NCI-H2196 (cell line): ENCODE results near the gene AAMP.

Source experiments
- DNase-seq: peaks from one replicate; lab custom pipeline; 2025; ENCODE audit not compliant: unreplicated experiment; lab: John Stamatoyannopoulos, UW

The AAMP gene

GRCh38 chr2:218228366-218229090 lies 41.4 kb downstream of the AAMP start:
- no peak for DNase-seq

GRCh38 chr2:218226903-218227302 lies 43.0 kb downstream of the AAMP start:
- DNase-seq = no peak

- DNase-seq = no peak
These were observed 45.8 kb downstream of the AAMP start for GRCh38 chr2:218224186-218224585.

GRCh38 chr2:218223046-218223445 lies 46.9 kb downstream of the AAMP start:
- no peak for DNase-seq

GRCh38 chr2:218221000-218221399 lies 48.9 kb downstream of the AAMP start:
- no peak for DNase-seq

GRCh38 chr2:218219934-218220333 lies 50.0 kb downstream of the AAMP start:
- DNase-seq = no peak

GRCh38 chr2:218218268-218219185 lies 51.4 kb downstream of the AAMP start:
- DNase-seq = no peak

GRCh38 chr2:218217360-218218267 lies 52.3 kb downstream of the AAMP start:
- DNase-seq = no peak

GRCh38 chr2:218216674-218217359 lies 53.1 kb downstream of the AAMP start, which contains the start of gene ARPC2:
Gene ARPC2, plus strand, starts transcription at chr2:218217189. Its CDS starts 282 bp downstream, at chr2:218217471.
- peak; percentile 95 for DNase-seq

- DNase-seq = no peak
These were observed 53.6 kb downstream of the AAMP start for GRCh38 chr2:218216336-218216673.
